ENCODE results near the gene SMARCA4. TPM values are rescaled to one million over a fixed set of nuclear protein-coding genes. Genes with fewer than 3 reads are reported as not detected.

Gene SMARCA4
- 10 to 100 TPM; 34.1 to 70.9 (median 48.3) TPM for total RNA-seq
- 10 to 100 TPM; 49.5 to 62.5 TPM for polyA plus RNA-seq
- long read RNA-seq, donor 1, full-length matches to known transcripts = 4 of 78 reads
- long read RNA-seq, donor 1, partial matches to known transcripts = 62 of 78 reads
- long read RNA-seq, donor 1, other reads (novel, unspliced or antisense) = 12 of 78 reads
- long read RNA-seq, donor 2, partial matches to known transcripts = 115 of 129 reads
- long read RNA-seq, donor 2, other reads (novel, unspliced or antisense) = 7 of 129 reads
- long read RNA-seq, donor 3, full-length matches to known transcripts = 3 of 81 reads
- long read RNA-seq, donor 3, partial matches to known transcripts = 72 of 81 reads
- long read RNA-seq, donor 3, other reads (novel, unspliced or antisense) = 6 of 81 reads

DNA sequence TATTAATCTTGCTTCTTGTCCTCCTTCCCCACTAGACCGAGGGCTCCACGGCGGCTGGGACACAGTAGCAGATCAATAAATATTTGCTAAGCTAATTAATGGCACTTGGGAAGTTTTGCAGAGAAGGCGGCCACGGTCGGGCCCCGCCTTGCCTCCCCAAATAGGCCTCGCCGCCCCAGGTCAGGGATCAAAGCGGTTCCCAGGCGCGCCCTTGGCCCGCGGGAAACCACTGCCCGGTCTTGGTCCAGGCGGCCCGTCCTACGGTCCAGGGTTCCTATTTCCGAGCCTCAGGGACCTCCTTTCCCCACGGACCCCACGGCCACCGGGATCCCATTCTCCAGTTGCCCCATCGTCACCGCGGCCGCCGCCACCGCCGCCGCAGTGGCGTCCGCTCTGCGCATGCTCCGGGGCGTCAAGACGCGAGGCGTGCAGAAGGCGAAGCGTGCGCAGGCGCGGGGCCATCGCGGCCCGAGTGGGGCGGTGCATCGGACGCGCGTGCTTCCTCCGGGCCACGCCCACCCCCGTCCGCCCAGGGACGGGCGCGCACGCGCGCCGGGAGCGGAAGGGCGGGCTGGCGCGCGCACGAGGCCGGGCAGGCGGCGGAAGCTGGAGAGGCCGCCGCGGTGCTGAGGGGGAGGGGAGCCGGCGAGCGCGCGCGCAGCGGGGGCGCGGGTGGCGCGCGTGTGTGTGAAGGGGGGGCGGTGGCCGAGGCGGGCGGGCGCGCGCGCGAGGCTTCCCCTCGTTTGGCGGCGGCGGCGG lies at the start of gene SMARCA4:
SMARCA4 (plus strand) TSS at position 717 of the 759 bp plus-strand sequence. CDS start 23,122 bp downstream, outside the sequence.
- H3K4me1 ChIP-seq = peaks cover 0 to 23% (median 18%) of the 10 kb centered on the region in 12 donors
- intact Hi-C loops (cut with DNase I) = no loop called here
- ATAC-seq (peak; percentile 93 to 97 (median 96)), DNase-seq (peak; percentile 97 to 100 (median 98))
- no peaks in the 10 kb centered on the region for H3K27me3 ChIP-seq
- 0 to 1% (median 1%) methylated on average over 42 to 100 of the region's 100 CpGs for WGBS, 4 donors
- peak within 1 kb of the TSS; percentile 66 to 98 (median 91) for H3K4me3 ChIP-seq
- H3K27ac ChIP-seq = peak within 1 kb of the TSS; percentile 92 to 99 (median 96)
- H3K9me3 ChIP-seq = no peaks in the 10 kb centered on the region
- H3K36me3 ChIP-seq = peaks cover 0 to 3% (median 0%) of the 10 kb centered on the region in 9 donors
- TF ChIP-seq, protein P1, sequence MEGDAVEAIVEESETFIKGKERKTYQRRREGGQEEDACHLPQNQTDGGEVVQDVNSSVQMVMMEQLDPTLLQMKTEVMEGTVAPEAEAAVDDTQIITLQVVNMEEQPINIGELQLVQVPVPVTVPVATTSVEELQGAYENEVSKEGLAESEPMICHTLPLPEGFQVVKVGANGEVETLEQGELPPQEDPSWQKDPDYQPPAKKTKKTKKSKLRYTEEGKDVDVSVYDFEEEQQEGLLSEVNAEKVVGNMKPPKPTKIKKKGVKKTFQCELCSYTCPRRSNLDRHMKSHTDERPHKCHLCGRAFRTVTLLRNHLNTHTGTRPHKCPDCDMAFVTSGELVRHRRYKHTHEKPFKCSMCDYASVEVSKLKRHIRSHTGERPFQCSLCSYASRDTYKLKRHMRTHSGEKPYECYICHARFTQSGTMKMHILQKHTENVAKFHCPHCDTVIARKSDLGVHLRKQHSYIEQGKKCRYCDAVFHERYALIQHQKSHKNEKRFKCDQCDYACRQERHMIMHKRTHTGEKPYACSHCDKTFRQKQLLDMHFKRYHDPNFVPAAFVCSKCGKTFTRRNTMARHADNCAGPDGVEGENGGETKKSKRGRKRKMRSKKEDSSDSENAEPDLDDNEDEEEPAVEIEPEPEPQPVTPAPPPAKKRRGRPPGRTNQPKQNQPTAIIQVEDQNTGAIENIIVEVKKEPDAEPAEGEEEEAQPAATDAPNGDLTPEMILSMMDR (IDR thresholded peaks at IDR 0.05) = no peak
- peak; percentile 34 to 93 for TF ChIP-seq POLR2A (IDR thresholded peaks at IDR 0.05)

DNA sequence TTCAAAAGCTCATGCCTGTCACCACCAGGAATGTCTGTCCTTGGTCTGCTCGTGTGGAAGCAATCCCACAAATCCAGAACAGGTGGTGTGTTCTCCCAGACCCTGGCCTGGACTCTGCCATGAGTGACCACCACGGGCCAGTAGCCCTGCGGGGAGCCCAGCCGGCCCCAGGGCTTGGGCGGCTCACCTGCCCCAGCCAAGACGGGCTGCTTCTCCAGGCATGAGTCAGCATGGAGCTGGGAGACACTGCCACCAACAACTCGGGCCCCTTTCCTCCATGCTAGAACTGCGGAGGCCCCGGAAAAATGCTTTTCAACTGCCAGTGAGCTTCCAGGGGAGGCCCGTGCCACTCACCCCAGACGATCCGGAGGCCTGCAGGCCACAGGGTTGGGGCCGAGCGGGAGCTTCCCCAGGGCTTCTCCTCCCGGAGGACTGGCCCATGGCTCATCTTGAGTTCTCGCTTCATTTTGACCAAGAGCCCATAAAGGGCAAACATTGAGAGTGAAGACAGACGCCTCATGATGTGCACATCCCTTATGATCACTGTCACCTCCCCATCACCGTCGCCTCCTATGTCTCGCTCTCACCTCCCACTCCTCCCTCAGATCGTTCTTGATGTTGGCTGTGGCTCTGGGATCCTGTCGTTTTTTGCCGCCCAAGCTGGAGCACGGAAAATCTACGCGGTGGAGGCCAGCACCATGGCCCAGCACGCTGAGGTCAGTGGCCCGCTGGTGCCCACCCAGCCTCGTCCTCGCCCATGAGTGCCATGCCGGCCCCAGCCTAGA lies 49.1 kb upstream of the SMARCA4 start:
- no peak for ATAC-seq
- 90 to 91% (median 90%) methylated on average over 21 to 31 of the region's 31 CpGs for WGBS, 4 donors
- Histone ChIP-seq H3K9me3 (no peaks in the 10 kb centered on the region), H3K4me3 (no peak overlapping the region), H3K27ac (no peak overlapping the region), H3K4me1 (no peaks in the 10 kb centered on the region), H3K27me3 (no peaks in the 10 kb centered on the region), H3K36me3 (peaks cover 0 to 96% (median 80%) of the 10 kb centered on the region in 9 donors)
- DNase-seq = no peak
- intact Hi-C loops (cut with DNase I) = no loop called here
- TF ChIP-seq, protein P1 (IDR thresholded peaks at IDR 0.05) = no peak
- TF ChIP-seq POLR2A (IDR thresholded peaks at IDR 0.05) = no peak

DNA sequence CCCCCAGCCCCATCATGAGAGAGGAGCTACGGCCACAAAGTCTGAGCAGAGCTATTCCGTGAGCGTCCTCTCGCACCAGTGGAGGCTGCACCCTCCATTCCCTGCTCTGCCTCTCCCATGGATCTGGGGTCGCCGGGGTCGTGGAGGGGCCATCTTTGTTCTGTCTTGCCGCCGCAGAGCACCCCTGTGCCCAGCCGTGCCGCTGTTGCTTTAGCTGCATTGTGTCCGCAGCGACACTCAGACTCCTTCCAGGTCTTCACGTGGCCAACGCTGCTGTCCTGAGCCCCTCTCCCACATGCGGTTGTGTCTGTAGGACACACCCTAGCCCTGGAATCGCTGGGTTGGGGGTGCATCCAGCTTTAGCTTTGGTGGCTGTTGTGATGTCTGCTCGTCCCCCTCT lies 48.2 kb upstream of the SMARCA4 start:
- Histone ChIP-seq H3K9me3 (no peaks in the 10 kb centered on the region), H3K4me1 (no peaks in the 10 kb centered on the region), H3K27me3 (no peaks in the 10 kb centered on the region), H3K27ac (no peak overlapping the region), H3K4me3 (no peak overlapping the region), H3K36me3 (peaks cover 0 to 96% (median 80%) of the 10 kb centered on the region in 9 donors)
- intact Hi-C loops (cut with DNase I) = no loop called here
- ATAC-seq (no peak), DNase-seq (no peak)
- 91 to 95% (median 94%) methylated on average over 15 to 18 of the region's 18 CpGs for WGBS, 4 donors
- no peak for TF ChIP-seq POLR2A (IDR thresholded peaks at IDR 0.05)
- TF ChIP-seq, protein P1 (IDR thresholded peaks at IDR 0.05) = no peak
